HL-60 (cell line): ENCODE measurements around the gene RBM33.

ENCODE experiments used
- GABPA ChIP-seq: IDR thresholded peaks from 2 replicates; pipeline ENCODE4 v1.6.1; 2012; ENCODE audit warnings: low read depth
- POLR2AphosphoS5 ChIP-seq: IDR thresholded peaks from 2 replicates; pipeline ENCODE4 v1.6.1; 2012; ENCODE audit warnings: low read depth
- TF ChIP-seq, protein P1 (sequence below): IDR thresholded peaks from one replicate; pipeline ENCODE4 v1.5.1; 2011; ENCODE audit warnings: low read length, control low read depth, inconsistent platforms; ENCODE audit not compliant: insufficient read depth
- TF ChIP-seq, protein P2 (sequence below): IDR thresholded peaks from 2 replicates; pipeline ENCODE4 v1.6.1; 2012; ENCODE audit warnings: low read depth; ENCODE audit not compliant: insufficient replicate concordance

DNA sequence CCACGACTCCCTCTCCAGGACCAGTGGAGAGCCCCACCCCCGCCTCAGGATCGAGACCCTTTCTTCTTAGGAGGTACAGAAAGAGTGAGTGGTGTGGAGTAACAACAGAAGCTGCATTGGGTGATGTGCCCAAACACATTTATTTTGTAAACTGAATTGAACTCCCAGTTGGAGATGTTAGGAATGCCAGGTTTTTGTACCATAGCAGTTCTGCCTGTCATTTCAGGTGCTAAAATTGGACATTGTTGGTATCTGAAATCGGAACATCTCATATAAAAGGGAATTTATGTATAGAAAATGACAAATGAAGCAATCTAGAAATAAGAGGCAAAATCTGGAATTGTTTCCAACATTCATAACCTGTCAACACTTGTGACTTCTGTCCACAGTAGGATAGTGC lies 93.1 kb downstream of the RBM33 start:
- TF ChIP-seq, protein P1, sequence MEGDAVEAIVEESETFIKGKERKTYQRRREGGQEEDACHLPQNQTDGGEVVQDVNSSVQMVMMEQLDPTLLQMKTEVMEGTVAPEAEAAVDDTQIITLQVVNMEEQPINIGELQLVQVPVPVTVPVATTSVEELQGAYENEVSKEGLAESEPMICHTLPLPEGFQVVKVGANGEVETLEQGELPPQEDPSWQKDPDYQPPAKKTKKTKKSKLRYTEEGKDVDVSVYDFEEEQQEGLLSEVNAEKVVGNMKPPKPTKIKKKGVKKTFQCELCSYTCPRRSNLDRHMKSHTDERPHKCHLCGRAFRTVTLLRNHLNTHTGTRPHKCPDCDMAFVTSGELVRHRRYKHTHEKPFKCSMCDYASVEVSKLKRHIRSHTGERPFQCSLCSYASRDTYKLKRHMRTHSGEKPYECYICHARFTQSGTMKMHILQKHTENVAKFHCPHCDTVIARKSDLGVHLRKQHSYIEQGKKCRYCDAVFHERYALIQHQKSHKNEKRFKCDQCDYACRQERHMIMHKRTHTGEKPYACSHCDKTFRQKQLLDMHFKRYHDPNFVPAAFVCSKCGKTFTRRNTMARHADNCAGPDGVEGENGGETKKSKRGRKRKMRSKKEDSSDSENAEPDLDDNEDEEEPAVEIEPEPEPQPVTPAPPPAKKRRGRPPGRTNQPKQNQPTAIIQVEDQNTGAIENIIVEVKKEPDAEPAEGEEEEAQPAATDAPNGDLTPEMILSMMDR, result no peak
- TF ChIP-seq GABPA (no peak), POLR2AphosphoS5 (no peak)
- TF ChIP-seq, protein P2, sequence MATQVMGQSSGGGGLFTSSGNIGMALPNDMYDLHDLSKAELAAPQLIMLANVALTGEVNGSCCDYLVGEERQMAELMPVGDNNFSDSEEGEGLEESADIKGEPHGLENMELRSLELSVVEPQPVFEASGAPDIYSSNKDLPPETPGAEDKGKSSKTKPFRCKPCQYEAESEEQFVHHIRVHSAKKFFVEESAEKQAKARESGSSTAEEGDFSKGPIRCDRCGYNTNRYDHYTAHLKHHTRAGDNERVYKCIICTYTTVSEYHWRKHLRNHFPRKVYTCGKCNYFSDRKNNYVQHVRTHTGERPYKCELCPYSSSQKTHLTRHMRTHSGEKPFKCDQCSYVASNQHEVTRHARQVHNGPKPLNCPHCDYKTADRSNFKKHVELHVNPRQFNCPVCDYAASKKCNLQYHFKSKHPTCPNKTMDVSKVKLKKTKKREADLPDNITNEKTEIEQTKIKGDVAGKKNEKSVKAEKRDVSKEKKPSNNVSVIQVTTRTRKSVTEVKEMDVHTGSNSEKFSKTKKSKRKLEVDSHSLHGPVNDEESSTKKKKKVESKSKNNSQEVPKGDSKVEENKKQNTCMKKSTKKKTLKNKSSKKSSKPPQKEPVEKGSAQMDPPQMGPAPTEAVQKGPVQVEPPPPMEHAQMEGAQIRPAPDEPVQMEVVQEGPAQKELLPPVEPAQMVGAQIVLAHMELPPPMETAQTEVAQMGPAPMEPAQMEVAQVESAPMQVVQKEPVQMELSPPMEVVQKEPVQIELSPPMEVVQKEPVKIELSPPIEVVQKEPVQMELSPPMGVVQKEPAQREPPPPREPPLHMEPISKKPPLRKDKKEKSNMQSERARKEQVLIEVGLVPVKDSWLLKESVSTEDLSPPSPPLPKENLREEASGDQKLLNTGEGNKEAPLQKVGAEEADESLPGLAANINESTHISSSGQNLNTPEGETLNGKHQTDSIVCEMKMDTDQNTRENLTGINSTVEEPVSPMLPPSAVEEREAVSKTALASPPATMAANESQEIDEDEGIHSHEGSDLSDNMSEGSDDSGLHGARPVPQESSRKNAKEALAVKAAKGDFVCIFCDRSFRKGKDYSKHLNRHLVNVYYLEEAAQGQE, result no peak
